CD4-positive, alpha-beta T cell treated with Interleukin-4 for 4 hours (primary cell): ENCODE results near the gene VIT.
"Not testable (repeated sequence)": the region's sequence is repeated elsewhere in the genome, so short reads cannot be mapped to it uniquely, and the experiment has no call there.

ENCODE experiments used
- DNase-seq: peaks from one replicate; pipeline ENCODE4 v3.0.0-alpha.2; 2020

Gene VIT

GRCh38 chr2:36811071-36811470 lies 114.6 kb downstream of the VIT start:
- DNase-seq, result no peak

- no peak for DNase-seq
These were observed 115.7 kb downstream of the VIT start for GRCh38 chr2:36812196-36812595.

GRCh38 chr2:36818542-36818941 lies 122.0 kb downstream of the VIT start:
- DNase-seq, result no peak

GRCh38 chr2:36819095-36819711 lies 122.7 kb downstream of the VIT start:
- DNase-seq, result no peak

- no peak for DNase-seq
These were observed 124.6 kb downstream of the VIT start for GRCh38 chr2:36820942-36821605.

GRCh38 chr2:36823862-36824261 lies 127.4 kb downstream of the VIT start:
- DNase-seq, result no peak

- no peak for DNase-seq
These were observed 127.8 kb downstream of the VIT start for GRCh38 chr2:36824273-36824672.

- DNase-seq, result not testable (repeated sequence)
These were observed 128.2 kb downstream of the VIT start for GRCh38 chr2:36824683-36825082.

- no peak for DNase-seq
These were observed 134.7 kb downstream of the VIT start for GRCh38 chr2:36831185-36831584.

GRCh38 chr2:36834203-36834602 lies 137.7 kb downstream of the VIT start:
- no peak for DNase-seq

GRCh38 chr2:36834731-36835524 lies 138.4 kb downstream of the VIT start:
- peak; percentile 2 for DNase-seq

GRCh38 chr2:36839976-36840617 lies 143.6 kb downstream of the VIT start:
- DNase-seq, result no peak

GRCh38 chr2:36843838-36844237 lies 147.3 kb downstream of the VIT start:
- DNase-seq, result no peak

GRCh38 chr2:36849265-36849664 lies 152.8 kb downstream of the VIT start:
- no peak for DNase-seq

GRCh38 chr2:36854241-36854640 lies 157.7 kb downstream of the VIT start:
- DNase-seq, result no peak

- DNase-seq, result no peak
These were observed 158.9 kb downstream of the VIT start for GRCh38 chr2:36855429-36855828.

GRCh38 chr2:36857713-36858112 lies 161.2 kb downstream of the VIT start:
- DNase-seq, result no peak

- no peak for DNase-seq
These were observed 162.3 kb downstream of the VIT start for GRCh38 chr2:36858551-36859365.

- DNase-seq, result no peak
These were observed 162.9 kb downstream of the VIT start for GRCh38 chr2:36859366-36859792.

GRCh38 chr2:36861896-36862295 lies 165.4 kb downstream of the VIT start:
- no peak for DNase-seq
